Measurements from ENCODE around the gene TMEM220.

TMEM220 gene

DNA sequence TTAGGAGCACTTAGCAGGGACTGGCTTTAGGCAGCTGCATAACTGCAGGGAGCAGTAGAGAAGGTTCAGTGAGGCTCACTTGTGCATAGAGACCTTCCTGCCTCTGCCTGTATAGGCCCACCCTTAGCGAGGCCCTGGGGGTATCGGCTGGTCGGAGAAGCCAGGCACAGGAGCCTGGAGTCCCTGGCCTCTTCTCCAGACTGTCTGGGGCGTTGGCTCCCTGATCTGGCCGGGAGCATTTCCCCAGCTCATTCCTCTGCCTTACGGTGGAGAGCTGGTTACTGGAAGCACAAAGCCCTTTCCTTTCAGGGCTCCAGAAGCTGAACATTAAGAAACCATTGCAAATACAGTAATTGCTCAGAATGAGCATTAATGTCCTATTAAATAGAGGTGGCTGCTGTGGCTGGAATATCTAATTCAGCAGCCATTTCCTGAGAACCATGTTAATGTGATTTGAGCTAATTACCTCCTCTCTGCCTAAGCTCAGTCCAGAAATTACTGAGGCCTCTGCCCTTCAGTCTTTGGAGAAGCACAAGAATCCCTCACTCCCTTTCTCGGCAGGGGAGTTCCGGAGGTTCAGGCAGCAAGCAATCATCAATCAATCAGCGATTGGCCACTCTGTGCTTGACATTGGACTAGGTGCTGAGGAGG, 18.8 kb upstream of the TMEM220 start:
- Histone ChIP-seq H3K36me3 (no peaks in the 10 kb centered on the region), H3K4me1 (peaks cover 0 to 7% (median 0%) of the 10 kb centered on the region in 4 donors), H3K9me3 (no peaks in the 10 kb centered on the region), H3K4me3 (no peak overlapping the region), H3K27ac (no peak overlapping the region), H3K27me3 (no peaks in the 10 kb centered on the region)
- intact Hi-C loops (cut with DNase I; ENCODE audit: low total_unique reads): no loop called here
- no peak for DNase-seq
- TF ChIP-seq, protein P1, sequence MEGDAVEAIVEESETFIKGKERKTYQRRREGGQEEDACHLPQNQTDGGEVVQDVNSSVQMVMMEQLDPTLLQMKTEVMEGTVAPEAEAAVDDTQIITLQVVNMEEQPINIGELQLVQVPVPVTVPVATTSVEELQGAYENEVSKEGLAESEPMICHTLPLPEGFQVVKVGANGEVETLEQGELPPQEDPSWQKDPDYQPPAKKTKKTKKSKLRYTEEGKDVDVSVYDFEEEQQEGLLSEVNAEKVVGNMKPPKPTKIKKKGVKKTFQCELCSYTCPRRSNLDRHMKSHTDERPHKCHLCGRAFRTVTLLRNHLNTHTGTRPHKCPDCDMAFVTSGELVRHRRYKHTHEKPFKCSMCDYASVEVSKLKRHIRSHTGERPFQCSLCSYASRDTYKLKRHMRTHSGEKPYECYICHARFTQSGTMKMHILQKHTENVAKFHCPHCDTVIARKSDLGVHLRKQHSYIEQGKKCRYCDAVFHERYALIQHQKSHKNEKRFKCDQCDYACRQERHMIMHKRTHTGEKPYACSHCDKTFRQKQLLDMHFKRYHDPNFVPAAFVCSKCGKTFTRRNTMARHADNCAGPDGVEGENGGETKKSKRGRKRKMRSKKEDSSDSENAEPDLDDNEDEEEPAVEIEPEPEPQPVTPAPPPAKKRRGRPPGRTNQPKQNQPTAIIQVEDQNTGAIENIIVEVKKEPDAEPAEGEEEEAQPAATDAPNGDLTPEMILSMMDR (IDR thresholded peaks at IDR 0.05): no peak

DNA sequence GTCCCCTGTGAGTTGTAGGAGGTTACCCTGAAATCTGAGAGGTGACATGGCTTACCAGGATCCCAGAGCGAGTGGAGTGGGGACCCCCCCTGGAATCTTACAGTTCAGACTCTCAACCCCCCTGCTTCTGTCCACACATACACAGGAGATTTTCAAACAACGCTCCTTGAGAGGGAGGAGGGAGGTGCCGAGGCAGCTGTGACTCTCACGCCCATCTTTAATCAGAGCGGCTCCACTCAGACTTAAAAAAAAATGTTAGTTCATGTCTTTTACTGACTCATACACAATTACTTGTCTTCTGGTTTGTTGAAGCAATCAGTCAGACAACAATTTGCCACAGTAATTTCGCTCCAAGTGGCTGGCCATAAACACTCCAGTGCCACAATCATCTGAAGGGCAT, 15.4 kb upstream of the TMEM220 start:
- TF ChIP-seq, protein P1 (IDR thresholded peaks at IDR 0.05): no peak
- no peaks in the 10 kb centered on the region for H3K9me3 ChIP-seq
- no peak overlapping the region for H3K4me3 ChIP-seq
- peaks cover 0 to 11% (median 0%) of the 10 kb centered on the region in 4 donors for H3K4me1 ChIP-seq
- no peaks in the 10 kb centered on the region for H3K27me3 ChIP-seq
- no peak for DNase-seq
- H3K36me3 ChIP-seq: no peaks in the 10 kb centered on the region
- no peak overlapping the region for H3K27ac ChIP-seq
- intact Hi-C loops (cut with DNase I; ENCODE audit: low total_unique reads): no loop called here

DNA sequence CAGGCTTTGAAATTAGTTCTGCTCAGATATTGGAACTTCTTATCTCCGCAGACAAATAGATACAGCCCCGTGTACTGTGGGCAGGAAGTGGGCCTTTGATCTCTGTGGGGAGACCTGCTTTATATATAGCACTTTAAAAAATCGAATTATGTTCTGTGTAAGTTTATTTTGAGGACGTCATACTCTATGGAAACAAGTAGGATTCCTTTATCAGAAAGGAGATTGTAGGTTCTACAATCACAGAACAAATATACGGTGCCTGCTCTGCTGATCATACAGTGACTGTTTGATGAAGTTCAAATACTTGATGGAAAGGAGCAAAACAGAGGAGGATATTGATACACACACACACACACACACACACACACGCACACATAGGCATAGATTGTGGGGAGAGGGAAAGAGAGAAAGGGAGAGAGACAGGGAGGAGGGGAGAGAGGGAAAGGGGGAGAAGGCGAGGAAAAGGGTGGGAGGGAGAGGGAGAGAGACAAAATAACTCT, 14.7 kb upstream of the TMEM220 start:
- peaks cover 0 to 11% (median 0%) of the 10 kb centered on the region in 4 donors for H3K4me1 ChIP-seq
- H3K4me3 ChIP-seq: no peak overlapping the region
- TF ChIP-seq, protein P1 (IDR thresholded peaks at IDR 0.05): no peak
- intact Hi-C loops (cut with DNase I; ENCODE audit: low total_unique reads): no loop called here
- H3K27me3 ChIP-seq: no peaks in the 10 kb centered on the region
- H3K9me3 ChIP-seq: no peaks in the 10 kb centered on the region
- H3K36me3 ChIP-seq: no peaks in the 10 kb centered on the region
- no peak for DNase-seq
- no peak overlapping the region for H3K27ac ChIP-seq

DNA sequence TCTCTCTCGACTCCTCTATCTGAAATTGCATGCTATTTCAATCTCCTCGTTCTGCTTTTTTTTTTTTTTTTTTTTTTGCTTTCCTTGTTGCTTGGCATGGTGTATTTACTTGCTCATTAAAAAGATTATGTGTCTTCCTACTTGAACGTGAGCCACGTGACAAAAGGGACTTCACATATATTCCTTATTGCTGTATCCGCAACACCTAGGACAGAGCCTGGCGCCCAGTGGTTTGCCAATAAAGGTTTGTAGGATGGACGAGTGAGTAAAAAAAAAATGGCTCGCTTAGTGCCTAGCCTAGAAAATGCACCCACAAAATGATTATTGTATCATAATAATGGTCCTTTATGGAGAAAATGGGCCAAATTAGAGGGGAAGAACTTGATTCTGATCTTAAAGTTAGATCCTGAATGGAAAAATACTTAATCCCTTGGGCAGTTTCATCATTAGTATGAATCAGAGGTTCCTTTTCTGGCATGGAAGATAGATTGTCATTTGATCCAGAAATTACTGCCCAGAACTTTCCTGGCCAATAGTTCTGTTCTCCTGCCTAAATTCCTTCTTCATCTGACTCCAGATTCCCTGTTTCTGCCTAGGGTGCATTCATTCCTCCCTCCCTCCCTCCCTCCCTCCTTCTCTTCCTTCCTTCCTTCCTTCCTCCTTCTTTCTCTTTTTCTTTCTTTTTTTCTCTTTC, 13.6 kb upstream of the TMEM220 start:
- no peak for DNase-seq
- TF ChIP-seq, protein P1 (IDR thresholded peaks at IDR 0.05): no peak
- intact Hi-C loops (cut with DNase I; ENCODE audit: low total_unique reads): no loop called here
- Histone ChIP-seq H3K36me3 (no peaks in the 10 kb centered on the region), H3K27ac (peak overlapping the region; percentile 12 to 48), H3K27me3 (no peaks in the 10 kb centered on the region), H3K4me3 (no peak overlapping the region), H3K4me1 (peaks cover 0 to 11% (median 0%) of the 10 kb centered on the region in 4 donors), H3K9me3 (no peaks in the 10 kb centered on the region)

DNA sequence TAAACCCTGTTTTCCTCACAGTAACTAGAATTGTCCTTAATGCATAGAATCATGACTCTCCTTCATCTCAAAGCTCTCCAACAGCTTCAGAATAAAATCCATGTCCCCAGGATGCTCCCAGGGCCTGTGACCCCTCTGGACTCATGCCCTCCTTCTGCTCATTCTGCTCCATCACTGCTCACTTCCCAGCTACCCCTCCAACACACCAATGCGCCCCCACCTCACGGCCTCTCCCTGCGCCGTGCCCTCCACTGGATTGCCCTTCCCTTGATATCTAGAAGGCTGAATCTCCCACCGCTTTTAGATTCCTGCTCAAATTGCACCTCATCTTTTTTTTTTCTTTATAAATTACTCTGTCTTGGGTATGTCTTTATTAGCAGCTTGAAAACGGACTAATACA, 12.6 kb upstream of the TMEM220 start:
- no peak for DNase-seq
- Histone ChIP-seq H3K27me3 (no peaks in the 10 kb centered on the region), H3K36me3 (no peaks in the 10 kb centered on the region), H3K4me1 (peaks cover 0 to 11% (median 0%) of the 10 kb centered on the region in 4 donors), H3K27ac (no peak overlapping the region), H3K9me3 (no peaks in the 10 kb centered on the region), H3K4me3 (no peak overlapping the region)
- TF ChIP-seq, protein P1 (IDR thresholded peaks at IDR 0.05): no peak
- intact Hi-C loops (cut with DNase I; ENCODE audit: low total_unique reads): no loop called here

Measured in tibial artery (tissue), 4 donors.